AG08395 (cell line): Measurements from ENCODE around the gene ATP6V0A1.
"Not testable (repeated sequence)": the region's sequence is repeated elsewhere in the genome, so short reads cannot be mapped to it uniquely, and the experiment has no call there.

Experiments used
- DNase-seq: peaks from one replicate; pipeline ENCODE4 v3.0.0; 2012; ENCODE audit warnings: mixed read lengths, low spot score

ATP6V0A1 gene

DNA sequence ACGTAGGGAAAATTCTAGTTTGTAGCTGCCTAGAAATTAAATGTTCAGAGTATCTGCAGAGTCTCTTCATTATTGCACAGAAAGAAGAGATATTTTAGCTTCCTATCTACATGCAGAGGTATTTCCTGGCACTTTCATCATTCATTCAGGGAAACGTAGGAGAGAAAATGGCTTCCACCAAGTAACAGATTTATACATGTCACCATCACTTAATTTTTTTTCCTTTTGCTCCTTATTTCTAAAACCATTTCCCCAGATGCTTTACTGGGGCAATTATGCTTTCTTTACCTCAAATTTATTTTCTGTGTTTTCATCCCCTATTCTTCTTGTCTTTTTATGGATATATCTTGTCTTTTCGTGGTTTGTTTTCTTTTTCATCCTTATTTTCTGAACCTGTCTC lies 18.5 kb downstream of the ATP6V0A1 start:
- no peak for DNase-seq

DNA sequence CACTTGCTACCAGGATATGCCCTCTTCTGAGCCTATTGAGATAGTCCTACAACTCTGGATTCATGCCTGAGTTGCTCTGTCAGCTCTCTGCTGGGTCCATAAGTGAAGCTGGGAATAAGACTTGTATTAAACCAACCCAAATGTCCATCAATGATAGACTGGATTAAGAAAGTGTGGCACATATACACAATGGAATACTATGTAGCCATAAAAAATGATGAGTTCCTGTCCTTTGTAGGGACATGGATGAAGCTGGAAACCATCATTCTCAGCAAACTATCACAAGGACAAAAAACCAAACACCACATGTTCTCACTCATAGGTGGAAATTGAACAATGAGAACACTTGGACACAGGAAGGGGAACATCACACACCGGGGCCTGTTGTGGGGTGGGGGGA lies 19.1 kb downstream of the ATP6V0A1 start:
- not testable (repeated sequence) for DNase-seq

DNA sequence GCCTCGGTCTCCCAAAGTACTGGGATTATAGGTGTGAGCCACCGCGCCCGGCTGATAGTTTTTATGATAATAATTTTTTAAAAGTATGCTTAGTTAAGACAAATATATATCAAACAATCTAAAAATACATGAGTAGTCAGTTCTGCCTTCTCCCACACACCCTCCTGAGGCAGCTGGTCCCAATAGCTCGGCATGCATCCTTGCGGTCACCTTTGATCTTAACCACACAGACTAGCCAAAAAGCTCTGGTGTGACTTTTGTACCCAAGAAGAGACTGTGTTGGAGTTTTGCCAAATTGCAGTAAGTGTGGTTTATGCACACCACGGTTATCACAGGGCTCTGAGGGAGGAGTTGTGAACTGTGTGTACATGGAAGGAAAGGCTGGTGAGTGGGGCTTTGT lies 25.6 kb downstream of the ATP6V0A1 start:
- no peak for DNase-seq

GRCh38 chr17:42485680-42486079 lies 27.0 kb downstream of the ATP6V0A1 start:
- no peak for DNase-seq

DNA sequence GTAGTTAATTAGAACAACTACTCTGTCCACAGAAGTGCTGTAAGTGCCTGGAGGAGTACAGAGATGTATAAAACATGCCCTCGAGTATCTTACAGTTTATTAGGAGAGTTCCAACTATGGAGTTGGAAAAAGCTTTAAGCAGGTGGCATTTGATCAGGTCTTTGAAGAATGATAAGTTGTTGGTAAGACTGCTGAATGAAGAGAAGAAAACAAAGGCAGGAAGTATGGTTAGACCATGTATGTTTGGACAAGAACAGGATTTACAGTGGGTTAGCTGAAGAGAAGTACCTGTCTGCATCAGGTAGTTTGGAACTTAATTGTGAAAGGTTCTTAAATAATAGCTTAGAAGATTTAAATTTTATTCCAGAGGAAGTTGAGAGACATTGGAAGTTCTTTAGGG lies 29.4 kb downstream of the ATP6V0A1 start:
- DNase-seq, result no peak

DNA sequence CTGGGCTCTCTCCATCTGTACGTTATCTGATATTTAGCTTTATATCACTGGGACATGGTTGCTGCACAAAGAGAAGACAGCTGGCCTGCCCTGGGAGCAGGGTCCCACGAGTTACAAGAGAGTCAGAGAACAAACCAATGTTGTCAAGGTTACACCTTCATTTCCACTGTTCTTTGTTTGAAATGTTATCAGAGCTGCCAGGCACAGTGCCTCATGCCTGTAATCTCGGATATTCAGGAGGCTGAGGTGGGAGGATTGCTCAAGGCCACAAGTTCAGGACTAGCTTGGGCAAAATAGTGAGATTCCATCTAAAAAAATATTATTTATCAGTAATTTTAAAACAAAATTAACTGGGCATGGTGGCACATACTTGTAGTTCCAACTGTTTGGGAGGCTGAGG lies 34.6 kb downstream of the ATP6V0A1 start:
- no peak for DNase-seq

- DNase-seq, result no peak
Measured at GRCh38 chr17:42494673-42495072, 36.0 kb downstream of the ATP6V0A1 start.

- no peak for DNase-seq
Measured at GRCh38 chr17:42498828-42499227, 40.1 kb downstream of the ATP6V0A1 start.

DNA sequence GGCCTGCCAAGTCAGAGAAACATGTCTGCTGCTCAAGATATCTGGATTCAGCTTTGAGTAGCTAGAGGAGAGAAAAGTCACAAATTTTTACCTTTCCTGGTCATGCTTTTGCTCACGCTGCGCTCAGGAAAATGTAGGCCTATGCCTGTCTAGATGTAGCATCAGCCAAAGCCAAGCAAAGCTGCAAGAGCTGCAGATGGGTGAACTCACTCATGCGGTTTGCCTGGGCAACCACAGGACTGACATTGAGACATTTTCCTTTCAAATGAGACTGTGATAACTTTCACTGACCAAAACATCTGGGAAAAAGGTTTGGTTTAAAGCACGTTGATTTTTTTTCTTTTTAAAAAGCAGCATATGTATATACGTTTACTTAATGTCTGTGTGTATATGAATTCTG lies 43.4 kb downstream of the ATP6V0A1 start:
- DNase-seq, result no peak

GRCh38 chr17:42502926-42503325 lies 44.2 kb downstream of the ATP6V0A1 start:
- DNase-seq, result no peak

DNA sequence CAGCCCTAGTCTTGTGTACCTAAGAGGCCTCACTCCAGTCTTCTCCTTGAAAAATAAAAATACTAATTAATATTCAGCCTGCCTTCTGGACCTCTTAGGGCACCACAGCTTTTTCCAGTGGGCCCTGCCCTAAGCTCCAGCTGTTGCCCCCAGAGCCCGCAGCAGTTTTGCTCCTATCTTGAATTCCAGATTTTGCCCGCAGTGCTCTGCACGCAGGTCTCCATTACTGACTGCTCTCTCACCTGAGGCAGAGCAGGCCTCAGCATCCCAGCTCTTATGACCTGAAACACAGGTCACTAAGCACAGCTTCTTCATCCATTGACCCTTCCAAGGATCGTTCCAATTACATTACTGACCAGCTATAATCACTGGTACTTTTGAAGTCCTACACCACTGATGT lies 49.0 kb downstream of the ATP6V0A1 start:
- no peak for DNase-seq

DNA sequence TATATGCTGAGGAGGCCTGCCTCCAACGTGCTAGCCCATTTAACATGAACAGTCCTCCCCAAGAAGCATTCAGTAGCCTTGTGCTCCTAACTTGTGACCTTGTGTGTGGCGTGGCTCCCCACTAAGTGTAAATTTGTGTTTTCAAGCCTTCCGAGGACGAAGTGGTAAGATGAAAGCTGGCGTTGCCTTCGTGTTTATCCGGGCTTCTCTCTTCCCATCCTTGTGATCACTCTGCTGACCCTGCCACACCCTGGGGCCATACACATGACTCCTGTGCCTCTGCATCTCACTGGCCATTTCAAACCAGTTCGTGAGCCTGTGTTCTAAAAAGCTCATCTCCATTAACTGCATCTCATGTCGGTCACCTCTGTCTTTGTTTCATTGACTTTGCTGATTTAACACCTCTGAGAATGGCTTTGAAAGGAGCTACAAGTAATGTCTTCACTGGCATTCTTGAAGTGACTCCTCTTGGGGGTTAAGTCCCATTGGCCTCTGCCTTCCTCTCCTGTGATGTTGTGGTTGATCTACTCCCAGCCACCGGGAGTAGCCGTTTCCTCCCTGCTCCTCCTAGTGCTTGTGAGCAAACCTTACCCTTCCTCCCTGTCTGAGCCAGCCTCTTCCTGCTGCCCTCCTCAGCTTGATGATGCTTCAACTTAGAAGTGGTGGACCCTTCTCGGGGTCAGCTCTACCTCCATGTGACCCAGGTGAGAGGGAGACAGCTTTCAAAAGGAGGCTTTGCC lies 49.9 kb downstream of the ATP6V0A1 start:
- DNase-seq, result no peak

GRCh38 chr17:42509409-42509808 lies 50.7 kb downstream of the ATP6V0A1 start:
- DNase-seq, result no peak

GRCh38 chr17:42509841-42510240 lies 51.2 kb downstream of the ATP6V0A1 start:
- DNase-seq, result no peak

GRCh38 chr17:42512246-42512645 lies 53.6 kb downstream of the ATP6V0A1 start:
- no peak for DNase-seq

DNA sequence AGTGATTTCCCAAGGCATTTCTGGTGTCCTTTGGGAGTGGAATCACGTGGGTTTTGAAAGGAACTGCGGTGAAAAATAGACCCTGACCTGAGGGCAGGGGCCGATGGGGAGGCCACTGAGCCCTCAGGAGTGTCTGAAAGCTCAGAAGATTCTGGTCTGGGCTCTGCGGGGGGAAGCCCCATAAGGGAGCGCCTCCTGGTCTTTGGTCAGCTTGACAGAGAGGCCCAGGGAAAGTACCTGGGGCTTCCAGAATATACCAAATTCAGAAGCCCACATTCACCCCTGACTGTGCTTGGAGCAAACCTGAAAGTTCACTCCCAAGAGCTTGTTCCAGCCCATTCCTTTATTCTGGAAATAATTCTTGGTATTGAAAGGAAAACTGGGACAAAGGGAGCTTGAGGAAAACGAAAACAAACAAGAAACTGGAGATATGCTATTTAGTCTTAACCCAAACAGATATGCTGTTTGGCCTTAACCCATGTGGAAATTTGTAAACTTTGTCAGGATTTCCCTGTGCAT lies 54.1 kb downstream of the ATP6V0A1 start:
- DNase-seq, result no peak

GRCh38 chr17:42513686-42514085 lies 55.0 kb downstream of the ATP6V0A1 start:
- DNase-seq, result no peak

DNA sequence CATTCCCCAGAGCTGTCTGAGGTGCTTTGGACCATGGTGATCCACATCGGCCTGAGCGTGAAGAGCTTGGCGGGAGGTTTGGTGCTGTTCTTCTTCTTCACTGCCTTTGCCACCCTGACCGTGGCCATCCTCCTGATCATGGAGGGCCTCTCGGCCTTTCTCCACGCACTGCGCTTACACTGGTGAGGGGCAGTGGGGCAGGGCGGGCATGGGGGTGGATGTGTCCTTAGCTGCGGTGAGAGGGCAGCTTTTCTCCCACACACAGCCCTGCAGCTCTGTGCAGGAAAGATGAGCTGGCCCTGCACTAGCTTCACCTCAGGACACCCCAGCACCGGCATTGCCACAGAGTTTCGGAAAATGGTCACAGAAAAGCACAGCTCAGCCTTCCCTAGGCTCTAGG lies 55.6 kb downstream of the ATP6V0A1 start:
- DNase-seq, result no peak

DNA sequence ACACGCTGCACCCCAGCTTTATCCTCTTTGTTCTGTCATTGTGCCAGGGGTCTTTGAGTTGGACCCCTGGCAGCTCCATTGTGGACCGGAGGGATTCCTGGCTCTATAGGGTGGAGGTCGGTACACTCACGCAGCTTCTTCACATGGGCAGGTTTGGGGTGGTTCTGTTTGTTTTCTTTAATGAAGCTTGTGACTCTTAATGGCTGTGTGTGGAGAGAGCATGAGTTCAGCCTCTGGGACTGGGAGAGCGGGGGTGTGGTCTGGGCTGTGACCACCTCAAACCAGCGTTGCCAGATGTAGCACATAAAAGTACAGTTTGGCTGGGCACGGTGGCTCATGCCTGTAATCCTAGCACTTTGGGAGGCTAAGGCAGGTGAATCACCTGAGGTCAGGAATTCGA lies 56.2 kb downstream of the ATP6V0A1 start:
- no peak for DNase-seq

GRCh38 chr17:42517516-42517915 lies 58.8 kb downstream of the ATP6V0A1 start:
- DNase-seq, result peak; percentile 97

DNA sequence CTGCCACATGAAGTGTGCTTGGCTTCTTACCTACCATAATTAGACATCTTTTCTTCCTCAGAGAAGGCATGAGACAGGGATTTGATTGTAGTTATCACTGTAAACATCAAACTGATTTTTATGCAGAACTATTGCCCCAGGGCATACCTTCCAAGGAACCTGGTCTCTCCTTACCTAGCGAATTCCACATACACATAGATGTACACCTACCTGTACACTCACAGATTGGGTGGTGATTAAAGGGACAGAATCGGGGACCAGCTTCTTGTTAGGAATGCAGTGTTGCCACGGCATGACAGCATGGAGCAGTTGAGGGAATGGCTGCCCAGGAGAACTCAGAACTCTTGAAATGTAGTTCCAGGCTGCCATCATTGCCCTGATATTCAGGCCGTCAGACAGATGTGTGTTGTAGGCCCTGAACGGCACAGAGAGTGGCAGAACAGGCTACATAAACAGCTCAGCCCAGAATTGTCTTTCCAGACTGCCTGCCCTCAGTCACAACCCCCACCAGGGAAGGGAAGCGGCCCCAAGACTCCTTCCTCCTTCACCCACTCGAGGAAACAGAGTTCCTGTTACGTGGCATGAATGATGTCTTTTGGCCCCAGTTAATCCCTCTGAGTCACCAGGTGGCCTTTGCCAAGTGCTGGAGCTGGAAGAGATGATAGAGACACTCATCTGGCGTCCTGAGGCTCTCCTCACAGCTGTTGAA lies 59.5 kb downstream of the ATP6V0A1 start:
- DNase-seq, result peak; percentile 89

GRCh38 chr17:42518755-42519545 lies 60.3 kb downstream of the ATP6V0A1 start:
- DNase-seq, result no peak
